Panc1 (cell line): ENCODE measurements around the gene ULBP2.

Source experiments
- CTCF ChIP-seq: fragments of 450-650 bp; IDR thresholded peaks from 2 replicates; pipeline ENCODE4 v1.5.1; 2017; ENCODE audit warnings: mild to moderate bottlenecking
- POLR2AphosphoS5 ChIP-seq: IDR thresholded peaks from 2 replicates; pipeline ENCODE4 v1.6.1; 2012; ENCODE audit warnings: mild to moderate bottlenecking, low read depth, low read length, moderate library complexity
- REST ChIP-seq, 2 experiments: IDR thresholded peaks; 2 replicates each; pipeline ENCODE4 v1.6.1; 2011 to 2012; ENCODE audit warnings: low read depth in 2 of 2, control low read depth in 1 of 2, low read length in 1 of 2, mild to moderate bottlenecking in 1 of 2, moderate library complexity in 1 of 2; ENCODE audit not compliant: insufficient read depth in 1 of 2
- SIN3A ChIP-seq: IDR thresholded peaks from 2 replicates; pipeline ENCODE4 v1.6.1; 2012; ENCODE audit warnings: low read depth, mild to moderate bottlenecking, low read length, moderate library complexity, borderline replicate concordance; ENCODE audit not compliant: insufficient read depth
- TCF7L2 ChIP-seq: IDR thresholded peaks from 2 replicates; pipeline ENCODE4 v1.6.1; 2011; ENCODE audit warnings: mild to moderate bottlenecking, low read depth, low read length, inconsistent platforms

- TF ChIP-seq CTCF = no peak
- no peak for TF ChIP-seq SIN3A
- no peak for TF ChIP-seq POLR2AphosphoS5
- no peak for TF ChIP-seq REST (IDR thresholded peaks at IDR 0.05; ENCODE audit: insufficient read depth in 1 of 2, low read depth in 2 of 2, low read length in 1 of 2)
- TF ChIP-seq TCF7L2 = no peak
Measured at GRCh38 chr6:149995235-149995750, 53.5 kb downstream of the ULBP2 start.
